ENCODE results near the gene SENP2.
"Not testable (repeated sequence)": the region's sequence is repeated elsewhere in the genome, so short reads cannot be mapped to it uniquely, and the experiment has no call there.

SENP2 gene

DNA sequence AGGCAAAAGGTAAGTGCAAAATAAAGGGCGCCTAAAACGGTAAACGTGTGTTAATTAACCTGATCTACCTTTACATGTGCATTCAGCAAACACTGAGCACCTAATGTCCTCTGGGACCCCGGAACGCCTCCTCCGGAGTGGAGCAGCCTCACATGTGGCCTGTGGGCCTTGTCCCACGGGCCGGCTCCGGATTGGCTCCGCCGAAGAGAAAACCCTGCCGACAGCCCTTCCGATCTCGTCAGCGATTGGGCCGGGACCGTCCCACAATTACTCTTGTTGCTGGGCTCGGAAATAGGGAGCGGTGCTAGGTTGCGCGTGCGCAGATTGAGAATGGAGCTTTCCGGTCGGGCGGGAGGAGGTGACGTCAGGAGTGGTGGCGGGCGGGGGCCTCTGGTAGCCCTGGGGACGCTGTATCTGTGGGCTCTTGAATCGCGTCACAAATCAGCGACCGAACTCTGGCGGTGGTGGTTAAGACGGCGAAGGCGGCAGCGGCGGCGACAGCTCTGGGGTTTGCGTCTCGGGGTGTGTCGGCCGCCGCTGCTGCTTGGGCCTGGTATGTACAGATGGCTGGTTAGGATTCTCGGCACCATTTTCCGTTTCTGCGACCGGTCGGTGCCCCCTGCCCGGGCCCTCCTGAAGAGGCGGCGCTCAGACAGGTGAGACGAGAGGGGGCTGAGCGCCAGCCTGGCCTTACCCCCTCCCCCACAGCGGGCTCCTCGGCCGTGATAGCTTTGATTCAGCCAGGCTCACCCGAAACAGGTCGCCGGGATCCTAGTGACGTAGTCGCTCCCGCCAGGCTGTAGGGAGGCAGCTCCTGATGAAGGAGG, at the start of gene SENP2:
Gene SENP2, plus strand, starts transcription at position 437 of the 827 bp plus-strand sequence. Its CDS starts 119 bp downstream, at position 556.
- peak; percentile 99 for DNase-seq

DNA sequence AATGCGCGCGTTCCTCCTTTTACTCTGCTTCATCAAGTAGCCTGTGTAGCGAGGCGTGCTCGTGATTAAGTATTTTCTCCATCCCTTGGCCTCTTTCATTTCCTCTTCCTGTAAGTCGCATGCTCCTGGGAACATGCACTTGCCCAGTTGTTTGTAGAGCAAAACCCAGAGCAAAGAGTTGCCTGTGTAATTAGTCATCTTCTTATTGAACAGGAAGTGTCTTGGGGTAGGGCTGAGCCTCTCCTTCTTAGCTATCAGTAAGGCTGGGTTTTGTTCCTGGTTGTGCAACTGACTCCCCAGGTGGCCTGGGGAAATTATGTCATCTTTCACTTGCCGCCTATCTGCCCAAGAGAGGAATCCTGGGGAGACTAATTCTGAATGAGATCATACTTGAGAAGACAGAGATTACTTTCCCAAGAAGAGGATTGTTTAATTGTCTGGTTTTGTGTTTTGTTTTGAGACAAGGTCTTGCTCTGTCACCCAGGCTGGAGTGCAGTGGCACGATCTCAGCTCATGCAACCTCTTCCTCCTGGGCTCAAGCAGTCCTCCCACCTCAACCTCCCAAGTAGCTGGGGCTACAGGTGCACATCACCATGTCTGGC, 48.6 kb upstream of the SENP2 start:
- DNase-seq = peak; percentile 60

DNA sequence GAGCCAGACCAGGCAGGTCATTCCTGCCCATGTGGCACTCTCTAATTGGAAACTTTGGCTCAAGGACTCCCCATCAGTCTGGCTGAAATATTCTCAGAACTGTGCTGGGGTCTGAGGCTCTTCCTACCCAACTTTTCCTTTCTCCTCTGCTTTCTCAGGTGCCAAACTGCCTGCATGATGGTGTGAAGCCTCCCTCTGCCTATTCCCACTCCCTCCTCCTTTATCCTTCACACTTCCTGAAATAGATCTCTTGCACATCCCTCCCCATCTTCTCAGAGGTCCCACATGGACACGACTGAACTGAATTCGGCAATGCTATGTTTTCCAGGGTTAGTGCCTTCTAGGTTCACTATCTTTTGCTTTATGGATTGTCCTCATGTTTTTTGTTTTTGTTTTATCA, 46.2 kb upstream of the SENP2 start:
- DNase-seq = no peak

GRCh38 chr3:185540695-185541094, 45.4 kb upstream of the SENP2 start:
- no peak for DNase-seq

GRCh38 chr3:185549122-185549521, 37.0 kb upstream of the SENP2 start:
- no peak for DNase-seq

- DNase-seq = no peak
Measured at GRCh38 chr3:185549651-185550111, 36.4 kb upstream of the SENP2 start.

GRCh38 chr3:185552358-185552877, 33.7 kb upstream of the SENP2 start, which contains the start of gene LIPH:
TSS of gene LIPH (minus strand) at chr3:185552588. CDS start at chr3:185552471, 117 bp downstream.
- DNase-seq = no peak

- DNase-seq = no peak
Measured at GRCh38 chr3:185555101-185555501, 31.0 kb upstream of the SENP2 start.

- no peak for DNase-seq
Measured at GRCh38 chr3:185555860-185556347, 30.2 kb upstream of the SENP2 start.

- not testable (repeated sequence) for DNase-seq
Measured at GRCh38 chr3:185556640-185557039, 29.5 kb upstream of the SENP2 start.

GRCh38 chr3:185558395-185558794, 27.7 kb upstream of the SENP2 start:
- DNase-seq = no peak

- no peak for DNase-seq
Measured at GRCh38 chr3:185559706-185560090, 26.4 kb upstream of the SENP2 start.

DNA sequence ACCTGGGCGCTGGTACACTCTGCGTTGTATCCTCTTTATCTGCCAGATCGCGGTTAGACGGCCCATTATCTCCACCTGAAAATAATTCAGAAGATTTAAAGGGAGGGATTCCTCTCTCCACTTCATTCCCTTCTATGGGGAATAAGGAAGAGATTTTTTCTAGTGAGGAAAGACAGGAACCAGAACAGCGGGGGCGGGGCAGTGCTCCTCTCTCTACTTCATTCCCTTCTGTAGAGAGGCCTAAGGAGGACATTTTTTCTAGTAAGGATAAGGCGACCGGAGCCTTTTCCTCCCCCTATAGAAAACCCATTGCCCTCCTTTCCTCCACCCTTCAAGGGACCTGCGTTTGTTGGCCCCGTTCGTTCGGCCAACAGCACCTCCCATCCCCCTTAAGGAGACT, 25.4 kb upstream of the SENP2 start:
- DNase-seq = no peak

- DNase-seq = no peak
Measured at GRCh38 chr3:185561374-185561943, 24.6 kb upstream of the SENP2 start.

DNA sequence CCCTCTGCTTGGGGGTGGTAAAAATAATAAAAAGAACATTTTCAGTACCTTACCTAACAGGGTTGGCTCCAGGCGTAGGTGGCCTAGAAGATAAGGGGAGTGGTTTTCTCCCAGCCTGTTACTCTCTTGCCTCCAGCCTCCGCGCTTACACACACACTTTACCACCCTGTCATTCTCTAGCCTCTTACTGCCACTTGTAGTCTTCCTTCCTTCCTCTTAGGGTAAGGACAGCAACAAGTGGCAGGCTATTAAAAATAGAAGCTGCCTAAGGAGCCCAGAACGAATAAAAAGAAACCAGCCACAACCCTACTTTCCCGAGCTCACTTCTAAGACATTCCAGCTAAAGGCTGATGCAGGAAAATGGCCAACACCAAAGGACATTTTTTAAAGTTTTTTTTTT, 24.1 kb upstream of the SENP2 start:
- DNase-seq = no peak

DNA sequence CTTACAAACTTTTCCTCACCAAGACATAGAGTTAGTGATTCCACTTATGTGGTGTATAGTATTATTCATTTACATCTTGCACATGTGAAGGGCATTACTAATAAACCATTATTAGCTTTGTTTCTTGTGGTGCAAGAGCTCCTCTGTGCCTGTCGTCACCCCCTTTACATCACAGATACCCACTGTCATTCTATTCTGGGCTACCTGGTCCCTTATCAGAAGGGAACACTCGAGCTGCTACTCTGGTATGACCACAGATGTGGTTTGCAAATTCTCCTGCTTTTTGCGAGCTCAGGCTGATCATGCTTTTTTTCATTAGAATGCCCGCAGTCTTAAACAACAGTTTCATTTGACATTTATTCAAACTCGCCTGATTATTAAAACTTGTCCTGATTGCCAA, 13.9 kb upstream of the SENP2 start:
- no peak for DNase-seq

GRCh38 chr3:185575108-185575869, 10.8 kb upstream of the SENP2 start:
- DNase-seq = not testable (repeated sequence)

DNA sequence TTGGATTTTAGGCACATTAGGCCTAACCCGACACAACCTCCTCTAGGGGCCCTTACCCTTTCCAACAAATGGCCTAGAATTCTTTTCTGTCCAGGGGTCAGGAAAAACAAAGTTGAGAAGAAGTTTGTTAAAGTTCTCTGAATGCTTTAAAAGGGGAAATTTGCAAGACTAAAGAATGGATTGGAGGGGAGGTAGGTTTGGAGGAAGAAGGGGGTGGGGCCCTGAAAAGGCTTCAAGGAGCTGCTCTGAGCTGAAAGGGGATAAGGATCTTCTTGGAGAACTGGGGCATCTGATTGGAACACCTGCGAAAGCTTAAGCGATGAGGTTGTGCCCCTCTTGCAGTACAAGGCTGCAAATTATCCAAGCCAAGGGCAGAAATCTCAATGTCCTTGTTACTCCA, 3.9 kb upstream of the SENP2 start:
- no peak for DNase-seq

GRCh38 chr3:185582871-185583270, 3.2 kb upstream of the SENP2 start:
- DNase-seq = no peak

GRCh38 chr3:185583925-185584324, 2.2 kb upstream of the SENP2 start:
- no peak for DNase-seq

DNA sequence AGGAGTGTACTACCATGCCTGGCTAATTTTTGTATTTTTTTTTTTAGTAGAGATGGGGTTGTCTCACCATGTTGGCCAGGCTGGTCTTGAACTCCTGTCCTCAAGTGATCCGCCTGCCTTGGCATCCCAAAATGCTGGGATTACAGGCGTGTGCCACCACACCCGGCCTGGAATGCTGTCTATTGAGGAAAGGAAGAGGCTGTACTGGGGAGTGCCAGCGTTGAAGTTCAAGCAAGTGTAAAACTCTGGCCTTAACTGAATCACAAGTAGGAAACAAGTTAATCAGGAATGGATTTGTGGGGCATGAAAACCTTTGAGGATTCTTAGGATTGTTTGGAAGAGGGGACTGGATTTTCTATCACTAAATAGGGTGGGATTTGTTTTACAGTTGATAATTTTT, 1.4 kb upstream of the SENP2 start:
- DNase-seq = no peak

- DNase-seq = peak; percentile 60
Measured at GRCh38 chr3:185585518-185585858, 607 bp upstream of the SENP2 start.

- DNase-seq = no peak
Measured at GRCh38 chr3:185586686-185587039, 568 bp downstream of the SENP2 start.
